Measurements from ENCODE around the gene PIGZ. TPM values are rescaled to one million over a fixed set of nuclear protein-coding genes. Genes with fewer than 3 reads are reported as not detected.
A peak's percentile ranks its signal among the peaks of the same experiment; 100 is the strongest.

Gene PIGZ
- total RNA-seq, 1 experiment from 2014 or later, result 0.69 TPM

- intact Hi-C loops (cut with micrococcal nuclease; ENCODE audit: unreplicated experiment), result loop anchor here (10.0 kb wide), 1 partner anchor 534 kb away; no protein-coding TSS in a partner anchor
- no peak overlapping the region for H3K27ac ChIP-seq (ENCODE audit: low read depth, low read length, poor library complexity, severe bottlenecking)
- no peak for DNase-seq (ENCODE audit: low spot score)
- CTCF ChIA-PET, result no interaction called here
- TF ChIP-seq EZH2 (IDR thresholded peaks at IDR 0.05; ENCODE audit: borderline replicate concordance, low read depth, low read length, poor library complexity, severe bottlenecking) (no peak), CTCF (conservative IDR thresholded peaks at IDR 0.05; ENCODE audit: low read depth, low read length) (no peak)
- POLR2A ChIA-PET (ENCODE audit: low non-redundant PET), result no interaction called here
- H3K4me3 ChIP-seq (ENCODE audit: low read depth, low read length, poor library complexity, severe bottlenecking), result no peak overlapping the region
- no TSS peak for BruUV-seq (replicated peaks)
- no peaks in the 10 kb centered on the region for H3K9me3 ChIP-seq (ENCODE audit: low read depth, low read length, poor library complexity, severe bottlenecking)
- no peaks in the 10 kb centered on the region for H3K27me3 ChIP-seq (replicated peaks; ENCODE audit: insufficient read depth, low read depth, low read length, poor library complexity)
- no peaks in the 10 kb centered on the region for H3K4me1 ChIP-seq (ENCODE audit: insufficient read depth, low read length, poor library complexity, severe bottlenecking)
- H3K36me3 ChIP-seq (ENCODE audit: insufficient read depth, low read length, poor library complexity, severe bottlenecking), result no peaks in the 10 kb centered on the region
These were observed 2.6 kb upstream of the PIGZ start for GRCh38 chr3:196971094-196971698.

GRCh38 chr3:196970547-196971093 is 2.0 kb upstream of the PIGZ start:
- TF ChIP-seq CTCF (conservative IDR thresholded peaks at IDR 0.05; ENCODE audit: low read depth, low read length), result no peak
- no peak for TF ChIP-seq EZH2 (IDR thresholded peaks at IDR 0.05; ENCODE audit: borderline replicate concordance, low read depth, low read length, poor library complexity, severe bottlenecking)
- no peak overlapping the region for H3K4me3 ChIP-seq (ENCODE audit: low read depth, low read length, poor library complexity, severe bottlenecking)
- no peaks in the 10 kb centered on the region for H3K27me3 ChIP-seq (replicated peaks; ENCODE audit: insufficient read depth, low read depth, low read length, poor library complexity)
- POLR2A ChIA-PET (ENCODE audit: low non-redundant PET), result no interaction called here
- no TSS peak for BruUV-seq (replicated peaks)
- H3K4me1 ChIP-seq (ENCODE audit: insufficient read depth, low read length, poor library complexity, severe bottlenecking), result no peaks in the 10 kb centered on the region
- H3K9me3 ChIP-seq (ENCODE audit: low read depth, low read length, poor library complexity, severe bottlenecking), result no peaks in the 10 kb centered on the region
- H3K27ac ChIP-seq (ENCODE audit: low read depth, low read length, poor library complexity, severe bottlenecking), result no peak overlapping the region
- no peak for DNase-seq (ENCODE audit: low spot score)
- H3K36me3 ChIP-seq (ENCODE audit: insufficient read depth, low read length, poor library complexity, severe bottlenecking), result no peaks in the 10 kb centered on the region
- CTCF ChIA-PET, result interaction anchor here (1.3 kb wide), 1 partner anchor 361 kb away, joined by 3 read pairs; no protein-coding TSS in a partner anchor
- intact Hi-C loops (cut with micrococcal nuclease; ENCODE audit: unreplicated experiment), result loop anchor here (10.0 kb wide), 1 partner anchor 534 kb away; no protein-coding TSS in a partner anchor

- no TSS peak for BruUV-seq (replicated peaks)
- H3K27ac ChIP-seq (ENCODE audit: low read depth, low read length, poor library complexity, severe bottlenecking), result peak overlapping the region; percentile 34
- H3K27me3 ChIP-seq (replicated peaks; ENCODE audit: insufficient read depth, low read depth, low read length, poor library complexity), result no peaks in the 10 kb centered on the region
- no peak for TF ChIP-seq EZH2 (IDR thresholded peaks at IDR 0.05; ENCODE audit: borderline replicate concordance, low read depth, low read length, poor library complexity, severe bottlenecking)
- peak; percentile 50; the same call in 1 of the 2 replicates for TF ChIP-seq CTCF (conservative IDR thresholded peaks at IDR 0.05; ENCODE audit: low read depth, low read length)
- ChIA-PET CTCF (interaction anchor here (1.3 kb wide), 1 partner anchor 361 kb away, joined by 3 read pairs; no protein-coding TSS in a partner anchor), POLR2A (ENCODE audit: low non-redundant PET) (no interaction called here)
- no peaks in the 10 kb centered on the region for H3K4me1 ChIP-seq (ENCODE audit: insufficient read depth, low read length, poor library complexity, severe bottlenecking)
- H3K36me3 ChIP-seq (ENCODE audit: insufficient read depth, low read length, poor library complexity, severe bottlenecking), result no peaks in the 10 kb centered on the region
- peak overlapping the region; percentile 75 for H3K4me3 ChIP-seq (ENCODE audit: low read depth, low read length, poor library complexity, severe bottlenecking)
- no peaks in the 10 kb centered on the region for H3K9me3 ChIP-seq (ENCODE audit: low read depth, low read length, poor library complexity, severe bottlenecking)
- DNase-seq (ENCODE audit: low spot score), result peak; percentile 76
- intact Hi-C loops (cut with micrococcal nuclease; ENCODE audit: unreplicated experiment), result loop anchor here (1.0 to 10.0 kb wide), 4 partner anchors 131 to 535 kb away; no protein-coding TSS in a partner anchor
These were observed 1.3 kb upstream of the PIGZ start for GRCh38 chr3:196969660-196970546.
